Kidney tubule cell (primary cell): ENCODE results near the gene KRT77.
"Not testable (repeated sequence)": the region's sequence is repeated elsewhere in the genome, so short reads cannot be mapped to it uniquely, and the experiment has no call there.

Experiments used
- DNase-seq: peaks from one replicate; pipeline ENCODE4 v3.0.0-alpha.2; 2018; ENCODE audit warnings: low spot score

KRT77 gene

DNA sequence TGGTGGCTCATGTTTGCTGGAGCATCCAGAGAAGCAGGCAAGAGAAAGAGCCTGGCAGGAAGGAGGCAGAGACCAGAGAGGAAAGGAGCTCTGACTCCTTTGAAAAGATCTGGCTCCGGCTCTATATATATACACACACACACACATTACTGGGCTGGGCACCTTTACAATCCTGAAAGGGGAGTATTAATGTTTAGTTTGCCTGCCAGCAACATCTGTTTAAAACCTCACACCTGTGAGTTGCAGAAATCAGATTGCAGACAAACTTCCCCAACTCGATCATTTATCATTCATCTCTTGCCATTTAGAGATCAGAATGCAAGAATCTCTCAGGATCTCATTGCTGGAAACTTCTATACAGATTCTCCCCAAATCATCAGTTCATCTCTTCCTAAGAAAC is at the start of gene KRT77:
Gene KRT77 (minus strand): TSS at position 101 of the 400 bp plus-strand sequence. CDS start 90 bp downstream, at position 11.
- DNase-seq, result no peak

GRCh38 chr12:52752516-52752915 is 49.2 kb upstream of the KRT77 start:
- no peak for DNase-seq

- DNase-seq, result no peak
Measured at GRCh38 chr12:52751795-52752194, 48.5 kb upstream of the KRT77 start.

- not testable (repeated sequence) for DNase-seq
Measured at GRCh38 chr12:52750532-52750931, 47.2 kb upstream of the KRT77 start.

GRCh38 chr12:52749827-52750226 is 46.5 kb upstream of the KRT77 start:
- no peak for DNase-seq

- no peak for DNase-seq
Measured at GRCh38 chr12:52748578-52748977, 45.3 kb upstream of the KRT77 start.

GRCh38 chr12:52745554-52745953 is 42.2 kb upstream of the KRT77 start:
- no peak for DNase-seq

GRCh38 chr12:52744493-52745156 is 41.3 kb upstream of the KRT77 start:
- no peak for DNase-seq

GRCh38 chr12:52742822-52743457 is 39.6 kb upstream of the KRT77 start:
- no peak for DNase-seq

DNA sequence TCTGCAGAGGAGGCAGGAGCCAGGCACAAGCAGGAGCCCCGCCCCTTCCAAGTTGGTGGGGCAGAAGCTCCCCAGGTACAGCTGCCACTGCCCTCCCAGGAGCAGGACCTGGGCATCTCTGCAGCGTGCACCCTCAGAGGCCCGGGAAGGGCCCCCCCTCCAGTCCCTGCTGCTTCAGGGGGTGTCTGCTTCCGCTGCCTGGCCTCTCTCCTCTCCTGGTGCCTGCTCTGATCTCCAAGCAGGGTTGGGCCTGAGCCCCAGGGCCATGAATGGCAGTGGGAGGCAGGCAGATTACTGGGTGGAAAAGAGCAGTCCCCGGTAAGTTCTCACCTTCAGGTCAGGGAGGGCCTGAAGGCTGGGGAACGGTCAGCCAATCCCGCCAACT is 38.9 kb upstream of the KRT77 start:
- DNase-seq, result no peak

DNA sequence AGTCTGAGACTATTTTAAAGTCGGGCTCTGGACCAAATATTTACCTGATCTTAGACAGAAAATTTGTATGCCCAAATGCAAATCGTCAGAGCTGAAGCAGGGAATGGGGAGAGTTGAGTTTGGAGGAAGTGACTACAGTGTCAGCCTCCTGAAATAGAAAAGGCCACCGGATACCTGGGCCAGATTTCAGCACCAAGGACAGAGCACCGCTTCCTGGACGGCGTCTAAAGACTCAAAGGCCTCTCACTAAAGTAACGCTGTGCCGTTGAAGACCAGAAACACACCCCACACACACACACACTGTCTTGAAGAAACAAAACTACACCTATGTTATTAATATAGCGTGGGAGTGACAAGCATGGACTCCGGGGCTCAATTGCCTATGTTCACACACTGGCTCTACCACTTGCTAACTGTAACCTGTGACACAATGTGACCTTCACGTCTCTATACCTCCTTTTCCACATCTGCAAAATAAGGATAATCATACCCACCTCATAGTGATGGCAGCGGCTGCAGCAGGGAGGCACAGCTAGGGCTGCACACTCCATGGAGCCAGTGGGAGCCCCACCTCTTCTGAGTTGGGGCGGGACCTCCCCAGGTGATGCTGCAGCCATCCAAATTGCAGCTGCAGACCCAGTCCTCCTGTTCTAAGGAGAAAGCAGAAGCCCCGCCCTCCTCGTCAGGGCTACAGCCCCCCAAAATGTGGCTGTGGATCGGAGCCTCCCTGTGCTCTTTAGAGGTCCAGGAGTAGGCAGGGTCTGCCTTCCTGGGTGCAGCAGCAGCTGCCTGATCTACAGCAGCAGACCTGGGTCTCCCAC is 38.3 kb upstream of the KRT77 start:
- DNase-seq, result peak; percentile 67

DNA sequence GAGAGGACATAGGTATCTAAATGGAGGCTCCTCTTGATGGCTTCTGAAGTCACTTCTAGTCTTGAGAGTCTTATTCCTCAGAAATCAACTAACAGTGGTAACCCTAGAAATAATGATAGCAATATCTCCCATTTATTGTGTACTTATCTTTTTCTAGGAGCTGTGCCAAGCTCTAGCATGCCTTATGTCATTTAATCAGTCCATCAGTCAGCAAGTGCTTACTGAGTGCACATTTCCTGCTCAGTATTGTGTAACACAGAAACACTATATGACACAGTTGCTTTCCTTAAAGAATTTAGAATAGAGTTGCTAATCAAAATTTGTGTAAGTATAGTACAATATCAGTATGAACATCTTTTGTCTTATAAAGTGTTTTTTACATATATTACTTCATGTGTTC is 37.3 kb upstream of the KRT77 start:
- no peak for DNase-seq

DNA sequence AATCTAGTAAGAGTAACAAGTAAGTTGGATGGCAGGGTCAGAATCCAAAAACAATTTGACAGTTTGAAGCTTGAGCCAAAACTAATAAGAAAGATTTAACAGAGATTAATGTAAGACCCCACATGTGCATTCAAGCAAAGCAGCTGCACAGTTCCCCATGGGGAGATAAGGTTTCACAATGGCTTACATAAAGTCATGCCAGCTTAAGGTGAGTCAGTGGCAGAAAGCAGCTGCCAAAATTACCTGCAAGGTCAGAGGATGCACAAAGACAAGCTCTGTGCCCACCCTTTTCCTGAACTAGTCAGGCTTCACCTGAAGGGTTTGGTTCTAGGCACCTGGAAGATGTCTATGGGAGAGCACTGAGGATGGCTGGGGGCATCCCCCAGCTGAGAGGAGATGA is 36.6 kb upstream of the KRT77 start:
- DNase-seq, result no peak

GRCh38 chr12:52735816-52736632 is 32.7 kb upstream of the KRT77 start:
- no peak for DNase-seq

DNA sequence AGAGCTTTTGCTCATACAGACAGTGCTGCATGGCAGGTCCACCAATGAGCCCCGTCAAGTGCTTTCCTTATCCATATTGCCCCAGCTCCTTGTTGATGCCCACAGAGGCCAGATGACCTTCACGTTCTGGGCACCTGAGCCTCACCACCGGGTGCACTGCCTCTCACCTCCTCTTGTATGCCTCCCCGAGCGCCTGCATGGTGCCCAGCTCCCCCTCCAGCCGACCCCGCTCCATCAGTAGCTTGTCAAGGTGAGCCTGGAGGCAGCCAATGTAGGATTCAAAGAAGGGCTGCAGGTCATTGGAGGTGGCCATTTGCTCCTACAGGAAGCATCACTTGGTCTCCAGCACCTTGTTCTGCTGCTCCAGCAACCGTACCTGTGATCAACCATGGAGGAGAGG is 31.8 kb upstream of the KRT77 start:
- DNase-seq, result no peak

GRCh38 chr12:52730793-52731192 is 27.5 kb upstream of the KRT77 start:
- no peak for DNase-seq

GRCh38 chr12:52730383-52730782 is 27.1 kb upstream of the KRT77 start:
- no peak for DNase-seq

GRCh38 chr12:52729147-52729546 is 25.8 kb upstream of the KRT77 start:
- no peak for DNase-seq

DNA sequence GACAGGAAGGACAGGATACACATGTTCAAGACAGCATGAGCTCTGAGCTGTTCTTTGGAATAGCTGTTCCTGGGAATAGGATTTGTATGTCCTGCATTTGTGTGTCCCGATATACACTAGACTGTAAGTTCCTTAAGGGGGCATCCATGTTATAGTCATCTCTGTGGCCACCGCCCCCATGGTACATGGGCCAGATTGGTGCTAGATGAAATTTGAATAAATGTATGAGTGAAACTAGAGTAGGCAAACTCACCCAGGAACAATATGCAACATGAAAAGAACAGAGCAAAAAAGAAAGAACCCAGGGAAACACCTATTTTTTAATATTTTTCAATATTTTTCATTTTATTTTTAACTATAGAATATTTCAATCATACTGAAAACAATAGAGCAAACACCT is 25.1 kb upstream of the KRT77 start:
- no peak for DNase-seq

DNA sequence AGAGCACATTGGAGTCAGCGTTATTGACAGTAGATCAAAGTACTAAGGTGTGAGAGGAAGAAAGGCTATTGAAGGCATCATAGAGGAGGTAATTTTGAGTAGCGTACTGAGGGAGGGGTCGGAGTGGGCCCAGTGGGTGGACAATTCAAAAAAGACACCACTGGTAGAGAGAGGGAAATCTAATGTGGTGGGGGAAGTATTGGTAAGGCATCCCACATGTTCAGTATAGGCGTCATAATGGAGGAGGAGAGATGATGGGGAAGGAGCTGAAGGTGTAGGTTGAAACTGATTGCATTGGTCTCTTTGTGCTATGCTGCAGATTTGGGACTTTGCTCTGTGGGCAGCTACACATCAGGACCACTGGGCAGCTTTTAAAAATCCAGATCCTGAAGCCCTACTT is 23.7 kb upstream of the KRT77 start:
- no peak for DNase-seq

- no peak for DNase-seq
Measured at GRCh38 chr12:52726451-52726850, 23.1 kb upstream of the KRT77 start.

DNA sequence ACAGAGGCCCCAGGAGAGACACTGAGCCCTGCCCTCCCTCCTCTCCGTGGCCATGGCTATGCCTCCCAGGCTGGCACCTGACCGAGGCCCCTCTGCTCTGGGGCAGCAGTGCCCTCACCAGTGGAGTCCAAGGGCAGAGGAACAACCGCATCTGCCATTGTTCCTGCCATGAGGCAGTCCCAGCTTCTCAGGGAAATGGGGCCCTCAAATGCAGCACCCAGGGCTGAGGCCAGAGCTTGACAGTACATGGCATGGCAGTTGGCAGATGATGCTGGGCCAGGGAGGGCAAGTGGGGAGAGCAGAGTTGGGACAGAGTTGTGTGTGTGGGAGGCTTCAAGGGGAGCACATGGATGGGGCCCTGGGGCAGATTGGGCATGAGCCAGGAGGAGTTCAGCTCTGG is 21.1 kb upstream of the KRT77 start:
- no peak for DNase-seq
